ENCODE data around the gene BLMH.
"Not testable (repeated sequence)": the region's sequence is repeated elsewhere in the genome, so short reads cannot be mapped to it uniquely, and the experiment has no call there.

Gene BLMH

GRCh38 chr17:30212750-30213149 lies 79.0 kb downstream of the BLMH start:
- Histone ChIP-seq H3K9ac (ENCODE audit: low read length) (no peak overlapping the region), H3K27me3 (ENCODE audit: control insufficient read depth in 1 of 2, insufficient read depth in 2 of 2, low read length in 2 of 2) (no peaks in the 10 kb centered on the region), H3K4me1 (ENCODE audit: insufficient read depth, low read length) (no peaks in the 10 kb centered on the region), H3K36me3 (ENCODE audit: insufficient read depth, low read length) (no peaks in the 10 kb centered on the region), H3K27ac (ENCODE audit: low read depth, low read length) (no peak overlapping the region), H3K4me3 (ENCODE audit: low read depth in 1 of 2, low read length in 2 of 2) (no peak overlapping the region), H3K9me3 (ENCODE audit: low read length) (no peaks in the 10 kb centered on the region)

GRCh38 chr17:30211371-30211770 lies 80.4 kb downstream of the BLMH start:
- no peak overlapping the region for H3K4me3 ChIP-seq (ENCODE audit: low read depth in 1 of 2, low read length in 2 of 2)
- no peak overlapping the region for H3K27ac ChIP-seq (ENCODE audit: low read depth, low read length)
- H3K9me3 ChIP-seq (ENCODE audit: low read length): no peaks in the 10 kb centered on the region
- no peaks in the 10 kb centered on the region for H3K36me3 ChIP-seq (ENCODE audit: insufficient read depth, low read length)
- H3K27me3 ChIP-seq (ENCODE audit: control insufficient read depth in 1 of 2, insufficient read depth in 2 of 2, low read length in 2 of 2): no peaks in the 10 kb centered on the region
- H3K4me1 ChIP-seq (ENCODE audit: insufficient read depth, low read length): no peaks in the 10 kb centered on the region
- no peak overlapping the region for H3K9ac ChIP-seq (ENCODE audit: low read length)

- Histone ChIP-seq H3K27ac (ENCODE audit: low read depth, low read length) (no peak overlapping the region), H3K4me1 (ENCODE audit: insufficient read depth, low read length) (no peaks in the 10 kb centered on the region)
Observed at GRCh38 chr17:30210901-30211300, 80.8 kb downstream of the BLMH start.

GRCh38 chr17:30210366-30210765 lies 81.4 kb downstream of the BLMH start:
- Histone ChIP-seq H3K9ac (ENCODE audit: low read length) (no peak overlapping the region), H3K9me3 (ENCODE audit: low read length) (no peaks in the 10 kb centered on the region), H3K36me3 (ENCODE audit: insufficient read depth, low read length) (no peaks in the 10 kb centered on the region), H3K27me3 (ENCODE audit: control insufficient read depth in 1 of 2, insufficient read depth in 2 of 2, low read length in 2 of 2) (no peaks in the 10 kb centered on the region), H3K4me1 (ENCODE audit: insufficient read depth, low read length) (no peaks in the 10 kb centered on the region), H3K4me3 (ENCODE audit: low read depth in 1 of 2, low read length in 2 of 2) (no peak overlapping the region), H3K27ac (ENCODE audit: low read depth, low read length) (no peak overlapping the region)

More at GRCh38 chr17:30210901-30211300, 80.8 kb downstream of the BLMH start:
- H3K9me3 ChIP-seq (ENCODE audit: low read length): no peaks in the 10 kb centered on the region
- H3K9ac ChIP-seq (ENCODE audit: low read length): no peak overlapping the region
- H3K4me3 ChIP-seq (ENCODE audit: low read depth in 1 of 2, low read length in 2 of 2): no peak overlapping the region
- H3K27me3 ChIP-seq (ENCODE audit: control insufficient read depth in 1 of 2, insufficient read depth in 2 of 2, low read length in 2 of 2): no peaks in the 10 kb centered on the region
- no peaks in the 10 kb centered on the region for H3K36me3 ChIP-seq (ENCODE audit: insufficient read depth, low read length)

GRCh38 chr17:30209930-30210329 lies 81.8 kb downstream of the BLMH start:
- no peaks in the 10 kb centered on the region for H3K9me3 ChIP-seq (ENCODE audit: low read length)

GRCh38 chr17:30208214-30208613 lies 83.5 kb downstream of the BLMH start:
- H3K27me3 ChIP-seq (ENCODE audit: control insufficient read depth in 1 of 2, insufficient read depth in 2 of 2, low read length in 2 of 2): peaks cover 0 to 4% of the 10 kb centered on the region in 2 donors
- H3K27ac ChIP-seq (ENCODE audit: low read depth, low read length): no peak overlapping the region
- no peaks in the 10 kb centered on the region for H3K36me3 ChIP-seq (ENCODE audit: insufficient read depth, low read length)
- no peaks in the 10 kb centered on the region for H3K9me3 ChIP-seq (ENCODE audit: low read length)
- no peaks in the 10 kb centered on the region for H3K4me1 ChIP-seq (ENCODE audit: insufficient read depth, low read length)
- no peak overlapping the region for H3K9ac ChIP-seq (ENCODE audit: low read length)
- no peak overlapping the region for H3K4me3 ChIP-seq (ENCODE audit: low read depth in 1 of 2, low read length in 2 of 2)

More at GRCh38 chr17:30209930-30210329, 81.8 kb downstream of the BLMH start:
- Histone ChIP-seq H3K27ac (ENCODE audit: low read depth, low read length) (no peak overlapping the region), H3K4me1 (ENCODE audit: insufficient read depth, low read length) (no peaks in the 10 kb centered on the region), H3K9ac (ENCODE audit: low read length) (no peak overlapping the region), H3K36me3 (ENCODE audit: insufficient read depth, low read length) (no peaks in the 10 kb centered on the region), H3K27me3 (ENCODE audit: control insufficient read depth in 1 of 2, insufficient read depth in 2 of 2, low read length in 2 of 2) (no peaks in the 10 kb centered on the region), H3K4me3 (ENCODE audit: low read depth in 1 of 2, low read length in 2 of 2) (no peak overlapping the region)

GRCh38 chr17:30207655-30208054 lies 84.1 kb downstream of the BLMH start:
- Histone ChIP-seq H3K27me3 (ENCODE audit: control insufficient read depth in 1 of 2, insufficient read depth in 2 of 2, low read length in 2 of 2) (peaks cover 0 to 4% of the 10 kb centered on the region in 2 donors), H3K4me3 (ENCODE audit: low read depth in 1 of 2, low read length in 2 of 2) (no peak overlapping the region), H3K36me3 (ENCODE audit: insufficient read depth, low read length) (no peaks in the 10 kb centered on the region), H3K4me1 (ENCODE audit: insufficient read depth, low read length) (no peaks in the 10 kb centered on the region), H3K9me3 (ENCODE audit: low read length) (no peaks in the 10 kb centered on the region), H3K9ac (ENCODE audit: low read length) (no peak overlapping the region), H3K27ac (ENCODE audit: low read depth, low read length) (no peak overlapping the region)

GRCh38 chr17:30203471-30203981 lies 88.2 kb downstream of the BLMH start:
- H3K27me3 ChIP-seq (ENCODE audit: control insufficient read depth in 1 of 2, insufficient read depth in 2 of 2, low read length in 2 of 2): peaks cover 0 to 7% of the 10 kb centered on the region in 2 donors
- H3K36me3 ChIP-seq (ENCODE audit: insufficient read depth, low read length): no peaks in the 10 kb centered on the region
- H3K27ac ChIP-seq (ENCODE audit: low read depth, low read length): no peak overlapping the region
- H3K9me3 ChIP-seq (ENCODE audit: low read length): no peaks in the 10 kb centered on the region
- no peak overlapping the region for H3K9ac ChIP-seq (ENCODE audit: low read length)
- no peaks in the 10 kb centered on the region for H3K4me1 ChIP-seq (ENCODE audit: insufficient read depth, low read length)
- no peak overlapping the region for H3K4me3 ChIP-seq (ENCODE audit: low read depth in 1 of 2, low read length in 2 of 2)

GRCh38 chr17:30200656-30201055 lies 91.1 kb downstream of the BLMH start:
- not testable (repeated sequence) for H3K9ac ChIP-seq (ENCODE audit: low read length); H3K27ac ChIP-seq (ENCODE audit: low read depth, low read length); H3K4me3 ChIP-seq (ENCODE audit: low read depth in 1 of 2, low read length in 2 of 2); H3K4me1 ChIP-seq (ENCODE audit: insufficient read depth, low read length); H3K27me3 ChIP-seq (ENCODE audit: control insufficient read depth in 1 of 2, insufficient read depth in 2 of 2, low read length in 2 of 2); H3K36me3 ChIP-seq (ENCODE audit: insufficient read depth, low read length); H3K9me3 ChIP-seq (ENCODE audit: low read length)

GRCh38 chr17:30200106-30200505 lies 91.6 kb downstream of the BLMH start:
- Histone ChIP-seq H3K9me3 (ENCODE audit: low read length) (no peaks in the 10 kb centered on the region), H3K4me3 (ENCODE audit: low read depth in 1 of 2, low read length in 2 of 2) (no peak overlapping the region), H3K27me3 (ENCODE audit: control insufficient read depth in 1 of 2, insufficient read depth in 2 of 2, low read length in 2 of 2) (peaks cover 0 to 7% of the 10 kb centered on the region in 2 donors), H3K36me3 (ENCODE audit: insufficient read depth, low read length) (no peaks in the 10 kb centered on the region), H3K27ac (ENCODE audit: low read depth, low read length) (no peak overlapping the region), H3K9ac (ENCODE audit: low read length) (no peak overlapping the region), H3K4me1 (ENCODE audit: insufficient read depth, low read length) (no peaks in the 10 kb centered on the region)

GRCh38 chr17:30199600-30199999 lies 92.1 kb downstream of the BLMH start:
- H3K9me3 ChIP-seq (ENCODE audit: low read length): no peaks in the 10 kb centered on the region
- peaks cover 0 to 7% of the 10 kb centered on the region in 2 donors for H3K27me3 ChIP-seq (ENCODE audit: control insufficient read depth in 1 of 2, insufficient read depth in 2 of 2, low read length in 2 of 2)
- H3K9ac ChIP-seq (ENCODE audit: low read length): no peak overlapping the region
- H3K27ac ChIP-seq (ENCODE audit: low read depth, low read length): no peak overlapping the region
- H3K4me1 ChIP-seq (ENCODE audit: insufficient read depth, low read length): no peaks in the 10 kb centered on the region
- H3K36me3 ChIP-seq (ENCODE audit: insufficient read depth, low read length): no peaks in the 10 kb centered on the region
- H3K4me3 ChIP-seq (ENCODE audit: low read depth in 1 of 2, low read length in 2 of 2): no peak overlapping the region

Measured in muscle layer of colon (tissue), 2 donors.